22Rv1 (cell line): Measurements from ENCODE around the gene RPS6KL1.

Source experiments
- ZFX ChIP-seq: fragments of 450-650 bp; IDR thresholded peaks from 2 replicates; pipeline ENCODE4 v1.6.1; 2017; ENCODE audit warnings: antibody characterized with exemption, borderline replicate concordance
- TF ChIP-seq, protein P1 (sequence below): fragments of 450-650 bp; IDR thresholded peaks from 2 replicates; pipeline ENCODE4 v1.5.1; 2017; ENCODE audit warnings: mild to moderate bottlenecking

DNA sequence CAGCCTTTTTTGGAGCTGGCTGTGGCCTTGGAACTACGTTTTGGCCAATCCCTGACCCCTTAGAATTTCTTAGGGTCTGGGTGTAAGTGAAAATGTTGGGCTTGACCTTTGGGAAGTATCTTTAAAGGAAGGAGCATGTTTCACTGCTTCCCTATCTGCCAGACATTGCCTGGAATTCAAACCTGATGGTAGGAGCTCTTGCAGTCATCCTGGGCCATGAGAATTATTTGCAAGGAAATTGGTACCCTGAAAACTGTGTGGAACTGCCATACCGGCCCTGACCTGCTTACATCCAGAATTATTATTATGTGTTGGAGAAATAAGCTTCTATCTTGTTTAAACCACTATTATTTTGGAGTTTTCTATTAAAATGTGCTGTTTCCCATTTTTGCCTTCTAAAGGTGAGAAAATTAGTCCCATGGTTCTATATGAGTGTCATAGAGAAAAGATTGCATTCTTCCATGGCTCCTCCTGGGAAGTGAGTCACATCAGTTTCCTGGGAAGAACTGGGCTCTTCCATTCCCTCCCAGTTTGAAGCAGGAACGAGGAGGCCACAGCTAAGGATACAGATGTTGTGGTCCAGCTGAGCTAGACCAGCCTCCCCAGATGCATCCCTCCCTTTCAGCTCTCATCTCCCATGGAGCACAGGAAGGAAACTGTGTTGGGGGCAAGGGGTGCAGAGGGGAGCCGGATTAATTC lies 41.9 kb upstream of the RPS6KL1 start:
- TF ChIP-seq, protein P1, sequence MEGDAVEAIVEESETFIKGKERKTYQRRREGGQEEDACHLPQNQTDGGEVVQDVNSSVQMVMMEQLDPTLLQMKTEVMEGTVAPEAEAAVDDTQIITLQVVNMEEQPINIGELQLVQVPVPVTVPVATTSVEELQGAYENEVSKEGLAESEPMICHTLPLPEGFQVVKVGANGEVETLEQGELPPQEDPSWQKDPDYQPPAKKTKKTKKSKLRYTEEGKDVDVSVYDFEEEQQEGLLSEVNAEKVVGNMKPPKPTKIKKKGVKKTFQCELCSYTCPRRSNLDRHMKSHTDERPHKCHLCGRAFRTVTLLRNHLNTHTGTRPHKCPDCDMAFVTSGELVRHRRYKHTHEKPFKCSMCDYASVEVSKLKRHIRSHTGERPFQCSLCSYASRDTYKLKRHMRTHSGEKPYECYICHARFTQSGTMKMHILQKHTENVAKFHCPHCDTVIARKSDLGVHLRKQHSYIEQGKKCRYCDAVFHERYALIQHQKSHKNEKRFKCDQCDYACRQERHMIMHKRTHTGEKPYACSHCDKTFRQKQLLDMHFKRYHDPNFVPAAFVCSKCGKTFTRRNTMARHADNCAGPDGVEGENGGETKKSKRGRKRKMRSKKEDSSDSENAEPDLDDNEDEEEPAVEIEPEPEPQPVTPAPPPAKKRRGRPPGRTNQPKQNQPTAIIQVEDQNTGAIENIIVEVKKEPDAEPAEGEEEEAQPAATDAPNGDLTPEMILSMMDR, result no peak
- TF ChIP-seq ZFX, result no peak
